IPS DF 19.7 (cell line): ENCODE measurements around the gene TMEM221.

Experiments used
- DNase-seq: peaks from one replicate; pipeline ENCODE4 v3.0.0-alpha.2; 2013; ENCODE audit warnings: low read depth, low spot score

The TMEM221 gene

GRCh38 chr19:17405250-17406045 lies 43.0 kb downstream of the TMEM221 start, which contains the start of gene BST2:
BST2 (minus strand) TSS chr19:17405630; CDS start chr19:17405575, 55 bp downstream.
- DNase-seq, result no peak

GRCh38 chr19:17404621-17405249 lies 43.7 kb downstream of the TMEM221 start:
- DNase-seq, result no peak

- DNase-seq, result no peak
Measured at GRCh38 chr19:17404015-17404414, 44.5 kb downstream of the TMEM221 start.

DNA sequence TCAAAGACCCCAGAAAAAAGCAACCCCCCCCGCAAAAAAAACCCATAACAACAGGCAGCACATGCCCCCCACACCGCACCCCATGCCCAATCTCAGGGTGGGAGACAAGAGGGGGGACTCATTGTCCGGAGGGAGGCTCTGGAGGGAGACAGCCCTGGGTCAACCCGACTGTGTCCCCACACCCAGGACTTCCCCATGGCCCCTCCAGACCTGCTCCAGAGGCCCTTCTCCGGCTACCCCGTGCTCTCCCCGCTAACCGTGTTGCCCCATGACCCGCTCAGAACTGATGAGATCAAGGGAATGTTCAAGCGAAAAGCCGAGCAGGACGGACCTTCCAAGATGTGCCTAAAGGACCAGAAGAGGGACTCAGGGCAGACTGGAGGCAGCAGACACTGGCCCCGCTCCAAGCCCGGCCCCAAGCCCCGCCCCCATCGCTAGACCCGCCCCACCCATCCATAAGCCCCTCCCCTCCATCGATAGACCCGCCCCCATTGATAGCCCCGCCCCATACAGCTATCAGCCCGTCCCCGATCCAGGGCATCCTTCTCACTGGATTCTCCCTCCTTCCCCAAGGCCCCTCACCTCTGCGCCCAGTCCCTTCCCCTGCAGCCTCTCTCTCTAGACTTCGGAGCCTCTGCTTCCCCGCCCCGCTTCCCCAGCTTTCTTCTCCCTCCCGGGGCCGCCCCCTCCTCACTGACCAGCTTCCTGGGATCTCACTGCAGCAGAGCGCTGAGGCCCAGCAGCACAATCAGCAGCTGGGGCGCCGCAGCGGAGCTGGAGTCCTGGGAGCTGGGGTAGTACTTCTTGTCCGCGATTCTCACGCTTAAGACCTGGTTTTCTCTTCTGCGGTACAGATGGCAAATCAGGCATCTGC lies 45.2 kb downstream of the TMEM221 start:
- DNase-seq, result no peak

DNA sequence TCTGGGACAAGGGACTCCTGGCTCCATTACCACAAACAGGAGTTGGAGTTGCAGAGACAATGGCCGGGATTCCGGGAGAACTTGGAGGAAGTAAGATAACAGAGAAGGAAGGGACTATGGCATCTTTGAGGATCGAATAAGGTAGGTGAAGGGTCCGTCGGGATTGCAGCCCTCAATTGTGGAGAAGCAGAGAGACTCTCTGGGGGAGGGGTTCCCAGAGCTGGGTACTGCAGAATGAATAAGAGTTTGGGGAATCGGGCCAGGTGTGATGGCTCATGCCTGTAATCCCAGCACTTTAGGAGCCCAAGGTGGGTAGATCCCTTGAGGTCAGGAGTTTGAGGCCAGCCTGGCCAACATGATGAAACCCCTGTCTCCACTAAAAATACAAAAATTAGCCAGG lies 46.8 kb downstream of the TMEM221 start:
- DNase-seq, result no peak

DNA sequence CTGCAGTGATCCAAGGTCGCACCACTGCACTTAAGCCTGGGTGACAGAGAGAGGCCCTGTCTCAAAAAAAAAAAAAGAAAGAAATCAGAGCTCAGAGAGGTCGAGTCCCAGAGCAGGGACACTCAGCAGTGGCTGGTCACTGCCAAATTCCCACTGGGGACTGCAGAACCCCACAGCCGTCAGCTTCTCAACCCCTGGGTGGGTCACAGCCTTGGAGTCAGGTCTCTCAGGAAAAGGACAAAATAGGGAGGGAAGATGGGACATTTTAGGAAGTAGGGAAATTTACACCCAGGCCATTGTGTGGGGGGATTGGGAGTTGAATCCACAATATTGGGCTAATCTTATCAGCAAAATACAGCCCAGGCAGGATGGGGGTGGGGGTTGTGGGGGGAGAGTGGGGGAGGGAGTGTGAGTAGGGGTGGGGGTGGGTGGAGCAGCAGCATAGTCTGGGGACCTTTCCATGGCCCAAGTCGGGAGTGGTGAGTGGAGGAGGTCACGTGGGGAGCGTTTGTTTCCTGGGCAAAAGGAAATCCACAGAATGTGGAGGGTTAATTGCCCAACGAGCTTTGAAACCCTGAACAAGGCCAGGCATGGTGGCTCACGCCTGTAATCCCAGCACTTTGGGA lies 49.5 kb downstream of the TMEM221 start:
- DNase-seq, result no peak

DNA sequence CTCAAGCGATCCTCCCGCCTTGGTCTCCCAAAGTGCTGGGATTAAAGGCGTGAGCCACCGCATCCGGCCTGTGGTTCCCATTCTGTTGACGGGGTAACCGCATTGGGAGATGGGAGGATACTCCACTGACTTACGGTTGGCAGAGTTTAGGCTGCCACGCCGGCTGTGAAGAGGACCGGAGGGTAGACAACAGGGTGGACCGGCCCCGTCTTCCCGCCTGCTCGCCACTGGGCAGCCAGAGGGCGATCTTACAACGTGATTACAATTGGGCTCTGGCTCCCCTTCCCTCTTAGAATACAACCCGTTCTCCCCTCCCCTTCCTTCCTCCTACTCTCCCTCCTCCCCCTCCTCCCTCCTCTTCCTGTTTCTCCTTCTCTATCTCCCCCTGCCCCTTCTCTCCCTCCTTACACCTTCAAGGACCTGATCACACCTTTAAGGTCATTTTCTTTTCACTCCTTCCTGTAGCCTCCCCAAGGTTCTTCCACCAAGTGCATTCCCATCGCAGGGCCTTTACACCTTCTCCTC lies 53.5 kb downstream of the TMEM221 start:
- DNase-seq, result no peak

- DNase-seq, result no peak
Measured at GRCh38 chr19:17393914-17394313, 54.6 kb downstream of the TMEM221 start, which contains the start of gene CCDC194. CCDC194 (minus strand) TSS chr19:17394196; CDS start chr19:17394158, 38 bp downstream.

GRCh38 chr19:17393002-17393401 lies 55.5 kb downstream of the TMEM221 start:
- DNase-seq, result no peak

DNA sequence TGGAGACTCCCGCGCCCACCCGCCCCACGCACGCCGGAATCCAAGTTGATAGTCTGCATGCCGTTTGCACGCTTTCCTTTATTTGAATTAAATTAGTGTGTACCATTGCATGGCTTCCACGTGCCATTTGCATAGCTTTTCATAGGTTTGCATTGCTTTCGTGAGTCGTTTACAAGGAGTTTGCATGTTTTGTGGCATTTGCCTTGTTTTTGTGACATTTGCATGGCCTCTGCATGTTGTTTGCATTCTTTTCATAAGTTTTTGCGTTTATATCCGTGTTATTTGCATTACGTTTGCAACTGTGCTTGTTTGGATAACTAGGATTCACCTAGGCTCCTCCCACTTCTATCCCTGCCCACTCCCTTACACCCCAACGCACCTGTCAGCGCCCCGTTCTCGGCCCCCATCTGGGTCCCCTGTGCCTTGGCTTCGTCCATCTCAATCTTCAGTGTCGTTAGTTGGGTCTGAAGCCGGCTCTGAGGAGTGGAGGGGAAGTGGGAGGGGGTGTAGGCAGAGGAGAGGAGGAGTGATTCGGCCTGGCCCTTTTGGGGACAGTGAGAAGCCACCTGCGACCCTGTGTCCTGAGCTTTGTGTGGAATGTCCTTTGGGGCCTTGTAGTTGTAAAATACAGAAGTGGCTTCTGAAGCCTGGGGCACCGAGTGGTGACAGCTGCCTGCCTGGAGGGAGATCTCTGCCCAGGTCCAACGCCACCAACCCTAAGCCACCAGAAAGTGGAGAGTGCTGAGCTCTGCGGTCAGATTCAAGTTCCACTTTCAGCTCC lies 56.9 kb downstream of the TMEM221 start:
- DNase-seq, result no peak

- DNase-seq, result no peak
Measured at GRCh38 chr19:17390665-17391370, 57.6 kb downstream of the TMEM221 start.

DNA sequence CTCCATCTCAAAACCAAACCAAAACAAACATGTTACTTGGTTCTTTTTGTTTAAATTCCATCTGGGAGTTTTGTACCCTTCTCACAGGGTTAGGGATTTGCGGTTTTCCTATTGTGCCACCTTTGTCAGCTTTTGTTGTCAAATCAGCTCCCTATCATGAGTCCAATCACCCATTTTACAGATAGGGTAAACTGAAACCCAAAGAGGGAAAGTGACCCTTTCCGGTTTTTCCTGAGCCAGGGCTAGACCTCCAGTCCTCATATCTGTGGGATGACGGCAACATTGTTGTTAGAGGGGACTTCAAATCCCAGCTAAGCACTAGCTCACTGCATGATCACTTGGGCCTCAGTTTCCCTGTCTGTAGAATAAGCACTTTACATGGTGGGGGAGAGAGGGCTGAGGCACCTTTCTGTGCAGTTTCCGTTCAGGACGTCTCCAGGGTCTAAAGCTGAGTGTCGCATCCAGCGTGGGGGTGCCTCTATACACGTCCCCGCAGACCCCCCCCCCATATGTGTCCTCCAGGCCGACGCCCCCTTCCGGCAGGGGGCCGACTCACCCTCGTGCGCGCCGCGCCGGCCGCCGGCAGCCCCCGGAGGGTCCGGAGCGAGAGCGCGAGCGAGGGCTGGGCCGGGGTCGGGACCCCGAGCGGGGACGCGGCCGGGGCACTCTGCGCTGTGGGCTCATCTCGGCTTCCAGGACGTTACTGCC lies 58.4 kb downstream of the TMEM221 start:
- no peak for DNase-seq

GRCh38 chr19:17389288-17389687 lies 59.2 kb downstream of the TMEM221 start:
- no peak for DNase-seq

GRCh38 chr19:17385878-17386611 lies 62.4 kb downstream of the TMEM221 start:
- no peak for DNase-seq
